Measurements from ENCODE around the gene ULK3.

- TF ChIP-seq CTCF (IDR thresholded peaks at IDR 0.05) (no peak), POLR2A (IDR thresholded peaks at IDR 0.05) (no peak)
Measured at GRCh38 chr15:74851960-74852359, 9.0 kb upstream of the ULK3 start.
